HG03342 (cell line): Measurements from ENCODE around the gene TMEM63C.
"Not testable (repeated sequence)": the region's sequence is repeated elsewhere in the genome, so short reads cannot be mapped to it uniquely, and the experiment has no call there.

Source experiments
- ATAC-seq: cut with Tn5 transposase; IDR thresholded peaks from one replicate; pipeline ENCODE4 v1.9.1; 2021; ENCODE audit warnings: mild to moderate bottlenecking, moderate library complexity; ENCODE audit not compliant: unreplicated experiment

Gene TMEM63C

DNA sequence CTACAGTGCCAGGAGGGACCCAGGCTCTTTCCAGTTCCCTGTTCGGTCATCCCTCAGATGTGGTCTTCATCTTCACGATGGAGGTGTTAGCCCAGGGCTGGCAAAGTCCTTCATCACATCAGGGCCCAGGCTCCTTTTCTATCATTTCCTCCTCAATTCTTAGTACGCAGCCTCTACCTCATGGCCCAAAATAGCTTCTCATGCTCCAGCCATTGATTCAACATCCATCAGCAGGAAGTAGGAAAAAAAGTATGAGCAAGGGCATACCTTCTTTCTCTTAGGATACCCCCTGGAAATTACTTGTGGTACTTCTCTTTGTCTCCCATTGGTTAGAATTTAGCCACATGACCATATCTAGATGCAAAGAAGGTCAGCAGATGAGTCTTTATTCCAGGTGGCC lies 27.8 kb upstream of the TMEM63C start:
- ATAC-seq: no peak

DNA sequence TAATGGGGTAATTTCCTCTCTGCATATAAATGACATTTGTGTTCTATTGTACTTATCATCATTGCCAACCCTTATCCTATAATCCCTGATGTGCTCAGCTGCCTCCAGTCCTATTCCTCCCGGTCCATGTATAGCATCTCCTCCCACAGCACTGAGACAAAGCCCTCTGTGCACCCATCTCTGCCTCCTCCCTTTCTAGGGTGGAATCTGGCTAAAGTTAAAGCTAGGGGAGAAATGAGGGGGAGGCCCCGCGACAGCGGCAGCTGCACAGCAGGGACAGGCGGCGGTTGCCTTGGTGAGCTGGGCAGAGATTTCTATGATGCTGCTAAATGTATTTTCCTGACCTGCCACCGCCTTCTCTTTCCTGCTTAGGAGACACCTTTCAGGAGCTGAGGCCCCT lies 27.2 kb upstream of the TMEM63C start:
- no peak for ATAC-seq

GRCh38 chr14:77155083-77155482 lies 26.5 kb upstream of the TMEM63C start:
- no peak for ATAC-seq

DNA sequence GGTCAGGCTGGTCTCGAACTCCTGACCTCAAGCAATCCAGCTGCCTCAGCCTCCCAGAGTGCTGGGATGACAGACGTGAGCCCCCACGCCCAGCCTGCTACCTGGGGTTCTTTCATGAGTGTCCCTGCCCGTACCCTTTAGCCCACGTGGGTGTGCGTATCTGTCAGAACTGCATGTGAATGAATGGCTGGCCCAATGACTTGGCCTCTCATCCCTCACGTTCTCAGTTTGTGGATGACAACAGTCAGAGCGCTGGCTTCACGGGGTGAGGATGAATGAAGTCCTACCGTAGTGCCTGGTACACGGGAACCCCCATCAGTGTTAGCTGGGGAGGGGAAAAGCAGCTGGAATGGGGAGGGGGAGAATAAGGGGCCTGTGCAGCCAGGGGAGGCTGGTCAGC lies 23.9 kb upstream of the TMEM63C start:
- ATAC-seq: no peak

DNA sequence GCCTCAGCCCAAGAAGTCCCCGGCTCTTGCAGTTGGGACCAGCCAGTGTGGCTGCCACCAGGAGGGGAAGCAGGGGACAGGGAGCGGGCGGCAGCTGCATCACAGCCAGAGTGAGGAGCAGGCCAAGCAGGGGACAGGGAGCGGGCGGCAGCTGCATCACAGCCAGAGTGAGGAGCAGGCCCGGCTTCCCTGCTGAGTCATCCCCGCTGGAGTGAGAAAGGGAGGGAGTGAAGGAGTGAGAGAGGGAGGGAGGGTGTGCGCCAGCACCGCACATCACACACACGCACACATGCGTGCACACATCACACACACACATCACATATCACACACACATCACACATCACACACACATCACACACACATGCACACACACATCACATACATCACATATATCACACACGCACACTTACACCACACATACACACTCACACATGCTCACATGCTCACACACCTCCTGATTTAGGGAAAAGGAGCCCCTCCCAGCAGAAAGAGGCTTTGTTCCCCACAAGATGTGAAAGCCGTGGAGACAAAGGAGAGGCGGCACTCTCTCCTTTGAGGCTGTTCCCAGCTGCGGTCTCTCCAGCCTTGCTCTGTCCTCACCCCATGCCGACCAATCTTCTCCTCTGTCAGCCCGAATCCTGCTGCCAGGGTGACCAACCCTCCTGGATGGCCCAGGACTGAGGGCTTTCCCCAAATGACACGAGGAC lies 23.3 kb upstream of the TMEM63C start:
- no peak for ATAC-seq

DNA sequence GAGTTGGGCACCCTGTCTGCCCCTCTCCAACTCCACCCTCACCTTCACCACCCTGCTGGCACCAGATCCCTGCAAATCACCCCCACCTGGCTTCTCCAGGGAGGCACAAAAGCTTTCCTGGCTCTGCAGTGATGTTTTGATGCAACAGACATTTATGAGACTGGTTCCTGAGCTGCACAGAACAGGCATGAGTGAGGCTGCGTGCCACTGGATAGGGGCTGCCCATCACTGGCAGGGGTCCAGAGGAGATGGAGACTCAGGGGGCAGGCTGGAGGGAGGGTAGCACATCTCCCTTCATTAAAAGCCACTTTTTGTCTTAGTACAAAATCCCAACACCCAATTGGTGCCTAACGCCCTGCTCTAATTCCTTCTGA lies 22.7 kb upstream of the TMEM63C start:
- ATAC-seq: no peak

- ATAC-seq: no peak
These were observed 20.6 kb upstream of the TMEM63C start for GRCh38 chr14:77161011-77161410.

- no peak for ATAC-seq
These were observed 11.6 kb upstream of the TMEM63C start for GRCh38 chr14:77170045-77170444.

GRCh38 chr14:77172916-77173315 lies 8.7 kb upstream of the TMEM63C start:
- ATAC-seq: no peak

GRCh38 chr14:77173911-77174617 lies 7.5 kb upstream of the TMEM63C start:
- ATAC-seq: not testable (repeated sequence)

DNA sequence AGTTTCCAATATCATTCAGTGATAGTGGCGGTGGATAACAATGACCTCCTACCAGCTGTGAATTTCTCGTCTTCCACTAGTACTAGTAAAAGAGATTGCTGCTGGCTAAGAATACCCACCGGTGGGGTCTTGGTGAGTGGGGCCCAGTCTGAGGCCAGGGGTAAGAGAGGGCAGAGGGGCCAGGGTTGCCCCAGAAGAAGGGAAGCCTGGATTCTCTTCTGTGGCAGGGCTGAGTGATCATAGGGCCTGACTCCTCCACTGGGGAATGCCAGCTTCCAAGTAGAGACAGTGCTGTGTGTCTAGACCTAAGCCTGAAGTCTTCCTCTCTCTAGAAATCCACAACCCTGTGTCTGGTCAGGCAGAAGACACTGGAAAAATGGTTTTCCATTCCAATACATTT lies 5.8 kb upstream of the TMEM63C start:
- no peak for ATAC-seq

DNA sequence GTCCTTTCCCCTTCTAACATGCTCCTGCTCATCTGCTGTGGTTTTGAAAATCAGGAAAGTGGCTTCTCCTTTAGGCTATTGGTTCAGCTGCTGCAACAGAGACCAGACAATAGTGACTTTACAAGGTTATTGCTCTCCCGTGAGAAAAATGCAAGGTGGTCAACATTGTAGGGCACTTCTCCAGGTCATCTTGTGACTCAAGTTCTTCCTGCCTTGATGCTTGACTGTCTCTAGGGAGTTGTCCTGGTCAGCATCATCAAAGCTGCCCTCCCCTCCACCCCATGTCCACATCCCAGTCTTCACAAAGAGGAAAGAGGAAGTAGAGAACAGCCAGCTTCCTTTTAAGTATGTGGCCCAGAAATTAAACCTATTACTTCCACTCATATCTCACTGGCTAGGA lies 3.9 kb upstream of the TMEM63C start:
- no peak for ATAC-seq

DNA sequence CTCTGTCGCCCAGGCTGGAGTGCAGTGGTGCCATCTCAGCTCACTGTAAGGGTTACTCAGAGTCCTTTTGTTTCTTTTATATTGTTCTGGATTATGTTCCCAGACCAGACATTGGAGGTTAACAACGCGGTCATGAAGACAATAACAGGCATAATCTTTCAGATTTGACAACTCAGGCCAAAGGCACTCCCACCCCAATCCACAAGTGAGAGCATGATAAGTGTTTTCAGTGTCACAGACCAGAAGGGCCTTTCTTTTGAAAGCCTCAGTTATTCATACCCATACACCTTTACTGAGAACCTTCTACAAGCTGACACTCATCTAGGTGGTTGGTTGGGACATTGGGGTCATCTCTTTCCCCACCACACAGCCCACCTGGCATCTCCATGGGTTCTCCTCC lies 2.9 kb upstream of the TMEM63C start:
- ATAC-seq: no peak

- ATAC-seq: no peak
These were observed 634 bp upstream of the TMEM63C start for GRCh38 chr14:77180726-77181602.

- ATAC-seq: no peak
These were observed 2.3 kb downstream of the TMEM63C start for GRCh38 chr14:77183896-77184295.

DNA sequence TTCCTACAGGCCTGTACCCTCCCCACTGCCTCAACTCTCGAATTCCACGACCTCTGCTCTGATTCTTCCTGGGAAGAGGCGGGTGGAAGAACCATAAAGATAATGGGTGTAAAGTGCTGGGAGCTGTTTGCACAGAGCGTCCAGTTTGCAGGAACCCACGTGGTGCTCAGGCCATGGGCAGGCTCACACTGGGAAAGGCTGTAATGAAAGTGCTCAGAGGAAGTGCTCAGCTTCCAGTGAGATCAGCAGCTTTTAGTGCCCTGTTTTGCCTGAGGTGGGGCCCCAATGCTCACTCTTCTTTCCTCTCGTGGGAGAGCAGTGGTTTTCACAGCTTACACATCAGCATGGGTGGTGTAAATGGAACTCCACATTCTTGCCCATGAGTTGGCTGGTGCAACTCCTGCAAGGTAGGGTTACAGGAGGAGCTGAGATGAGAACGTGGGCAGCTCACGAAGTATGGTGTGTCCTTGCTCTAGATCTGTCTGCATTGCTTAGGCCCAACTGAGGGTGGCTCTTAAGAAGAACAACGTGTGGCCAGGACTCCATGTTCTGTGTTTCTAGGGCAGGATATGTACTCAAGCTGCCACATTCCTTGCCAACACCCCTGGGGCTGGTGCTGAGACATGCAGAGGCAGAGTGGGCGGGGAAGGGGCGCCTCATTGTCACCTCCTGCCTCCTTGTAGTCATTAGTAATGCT lies 2.9 kb downstream of the TMEM63C start:
- ATAC-seq: no peak

DNA sequence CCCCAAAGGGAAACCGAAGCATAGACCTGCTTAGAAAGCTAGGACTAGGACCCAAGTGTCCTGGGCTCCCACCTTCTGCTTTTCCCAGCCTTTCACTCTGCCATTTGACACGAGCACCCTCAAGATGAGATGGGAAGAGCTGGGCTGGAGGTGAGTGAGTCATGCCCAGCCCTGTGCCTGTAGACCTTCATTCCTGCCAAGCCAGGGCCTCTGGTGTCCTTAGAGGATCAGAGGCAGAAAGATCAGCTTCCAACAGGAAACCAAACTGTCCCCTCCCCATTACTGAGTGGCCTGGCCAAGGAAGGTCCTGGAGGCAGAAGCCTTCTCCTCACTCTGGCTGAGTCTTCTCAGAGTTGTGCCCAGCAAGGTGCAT lies 3.5 kb downstream of the TMEM63C start:
- ATAC-seq: no peak

GRCh38 chr14:77186911-77187648 lies 5.5 kb downstream of the TMEM63C start:
- no peak for ATAC-seq

- no peak for ATAC-seq
These were observed 6.0 kb downstream of the TMEM63C start for GRCh38 chr14:77187649-77188012.

- ATAC-seq: no peak
These were observed 7.9 kb downstream of the TMEM63C start for GRCh38 chr14:77189479-77189878.

GRCh38 chr14:77190977-77191376 lies 9.4 kb downstream of the TMEM63C start:
- no peak for ATAC-seq
